Nephron progenitor cell (in vitro differentiated cells): ENCODE data around the gene ANAPC10.
A peak's percentile ranks its signal among the peaks of the same experiment; 100 is the strongest.

Experiments
- DNase-seq: peaks from one replicate; pipeline ENCODE4 v3.0.0; 2021
- H3K27ac Mint-ChIP-seq: 2 replicates; pipeline ENCODE4 v1.8.0; 2021; ENCODE audit warnings: mild to moderate bottlenecking, moderate library complexity, mixed read lengths
- H3K27me3 Mint-ChIP-seq: 2 replicates; pipeline ENCODE4 v1.8.0; 2021; ENCODE audit warnings: mild to moderate bottlenecking, low read depth, mixed read lengths; ENCODE audit not compliant: poor library complexity
- H3K36me3 Mint-ChIP-seq: 2 replicates; pipeline ENCODE4 v1.8.0; 2021; ENCODE audit warnings: low read depth, mixed read lengths
- H3K4me1 Mint-ChIP-seq: 2 replicates; pipeline ENCODE4 v1.8.0; 2021; ENCODE audit warnings: mixed read lengths
- H3K4me3 Mint-ChIP-seq: 2 replicates; pipeline ENCODE4 v1.8.0; 2021; ENCODE audit warnings: mild to moderate bottlenecking, moderate library complexity, mixed read lengths
- H3K9me3 Mint-ChIP-seq: 2 replicates; pipeline ENCODE4 v1.8.0; 2021; ENCODE audit warnings: mild to moderate bottlenecking, moderate library complexity, mixed read lengths
- CTCF ChIP-seq: fragments of 200-600 bp; sonication (generic); IDR thresholded peaks from 2 replicates; pipeline ENCODE4 v1.5.0; 2021; ENCODE audit warnings: antibody characterized with exemption

ANAPC10 gene

GRCh38 chr4:145041378-145041777 lies 56.6 kb downstream of the ANAPC10 start:
- Mint-ChIP-seq H3K27ac (peak overlapping the region; percentile 9), H3K27me3 (no peaks in the 10 kb centered on the region), H3K4me3 (no peak overlapping the region), H3K4me1 (peaks cover 8% of the 10 kb centered on the region), H3K36me3 (peaks cover 26% of the 10 kb centered on the region), H3K9me3 (no peaks in the 10 kb centered on the region)
- no peak for TF ChIP-seq CTCF
- DNase-seq: no peak

DNA sequence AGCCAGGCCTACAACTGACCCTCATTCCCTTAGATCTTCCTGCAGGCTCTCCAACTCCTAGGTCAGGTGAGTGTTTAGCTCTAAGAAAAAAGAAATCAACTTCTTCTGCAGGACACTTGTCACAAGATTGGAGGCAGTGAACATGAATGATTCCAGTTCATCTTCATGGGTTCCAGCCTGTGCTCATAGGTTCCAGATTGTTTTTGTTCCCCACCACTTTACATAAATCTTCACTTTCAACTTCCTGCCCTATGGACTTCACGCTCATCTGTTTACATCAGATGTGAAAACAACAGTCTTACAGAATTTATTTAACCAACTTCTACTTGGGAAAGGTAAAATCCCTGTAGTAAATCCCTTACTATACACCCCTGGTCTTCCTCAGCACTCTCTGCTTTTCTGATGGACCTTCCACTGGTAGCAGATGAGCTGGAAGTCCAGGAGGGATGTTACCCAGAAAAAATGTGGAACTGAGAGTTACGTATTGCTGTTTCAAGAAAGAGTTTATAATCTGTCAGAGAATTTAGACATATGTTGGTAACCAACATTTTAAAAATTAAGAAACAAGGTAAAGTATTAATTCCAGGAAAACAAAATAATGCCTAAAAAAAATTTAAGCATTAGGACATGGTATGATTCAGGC lies 62.4 kb downstream of the ANAPC10 start:
- no peaks in the 10 kb centered on the region for H3K4me1 Mint-ChIP-seq
- no peak for TF ChIP-seq CTCF
- H3K27me3 Mint-ChIP-seq: no peaks in the 10 kb centered on the region
- peaks cover 7% of the 10 kb centered on the region for H3K9me3 Mint-ChIP-seq
- no peak overlapping the region for H3K4me3 Mint-ChIP-seq
- peaks cover 71% of the 10 kb centered on the region for H3K36me3 Mint-ChIP-seq
- H3K27ac Mint-ChIP-seq: no peak overlapping the region
- DNase-seq: no peak

GRCh38 chr4:145034727-145035211 lies 63.2 kb downstream of the ANAPC10 start:
- Mint-ChIP-seq H3K27me3 (no peaks in the 10 kb centered on the region), H3K4me1 (no peaks in the 10 kb centered on the region), H3K4me3 (no peak overlapping the region), H3K27ac (peak overlapping the region; percentile 19), H3K36me3 (peaks cover 73% of the 10 kb centered on the region), H3K9me3 (peaks cover 7% of the 10 kb centered on the region)
- TF ChIP-seq CTCF: no peak
- no peak for DNase-seq

GRCh38 chr4:145019346-145019745 lies 78.7 kb downstream of the ANAPC10 start:
- H3K36me3 Mint-ChIP-seq: peaks cover 99% of the 10 kb centered on the region
- DNase-seq: no peak
- peak overlapping the region; percentile 8 for H3K27ac Mint-ChIP-seq
- H3K4me3 Mint-ChIP-seq: no peak overlapping the region
- H3K4me1 Mint-ChIP-seq: no peaks in the 10 kb centered on the region
- no peak for TF ChIP-seq CTCF
- H3K9me3 Mint-ChIP-seq: peaks cover 95% of the 10 kb centered on the region
- H3K27me3 Mint-ChIP-seq: no peaks in the 10 kb centered on the region

DNA sequence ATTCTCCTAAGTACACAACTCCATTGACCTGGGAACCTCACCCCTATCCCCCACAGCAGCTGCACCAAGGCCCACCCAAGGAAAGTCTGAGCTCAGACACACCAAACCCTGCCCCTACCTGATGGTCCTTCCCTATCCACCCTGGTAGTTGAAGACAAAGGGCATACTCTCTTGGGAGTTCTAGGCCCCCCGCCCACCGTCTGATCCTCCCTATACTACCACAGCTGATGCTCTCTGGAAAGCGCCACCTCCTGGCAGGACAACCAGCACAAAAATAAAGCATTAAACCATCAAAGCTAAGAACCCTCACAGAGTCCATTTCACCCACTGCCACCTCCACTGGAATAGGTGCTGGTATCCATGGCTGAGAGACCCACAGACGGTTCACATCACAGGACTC lies 83.6 kb downstream of the ANAPC10 start:
- DNase-seq: no peak
- no peak for TF ChIP-seq CTCF
- H3K9me3 Mint-ChIP-seq: peaks cover 70% of the 10 kb centered on the region
- H3K4me3 Mint-ChIP-seq: no peak overlapping the region
- H3K27ac Mint-ChIP-seq: peak overlapping the region; percentile 48
- peaks cover 87% of the 10 kb centered on the region for H3K36me3 Mint-ChIP-seq
- no peaks in the 10 kb centered on the region for H3K27me3 Mint-ChIP-seq
- no peaks in the 10 kb centered on the region for H3K4me1 Mint-ChIP-seq

- no peak for DNase-seq
- peaks cover 68% of the 10 kb centered on the region for H3K9me3 Mint-ChIP-seq
- H3K27ac Mint-ChIP-seq: no peak overlapping the region
- H3K4me1 Mint-ChIP-seq: no peaks in the 10 kb centered on the region
- TF ChIP-seq CTCF: no peak
- peaks cover 87% of the 10 kb centered on the region for H3K36me3 Mint-ChIP-seq
- no peak overlapping the region for H3K4me3 Mint-ChIP-seq
- H3K27me3 Mint-ChIP-seq: no peaks in the 10 kb centered on the region
These were observed 85.2 kb downstream of the ANAPC10 start for GRCh38 chr4:145012841-145013240.
